ENCODE results near the gene COG5.

COG5 gene

DNA sequence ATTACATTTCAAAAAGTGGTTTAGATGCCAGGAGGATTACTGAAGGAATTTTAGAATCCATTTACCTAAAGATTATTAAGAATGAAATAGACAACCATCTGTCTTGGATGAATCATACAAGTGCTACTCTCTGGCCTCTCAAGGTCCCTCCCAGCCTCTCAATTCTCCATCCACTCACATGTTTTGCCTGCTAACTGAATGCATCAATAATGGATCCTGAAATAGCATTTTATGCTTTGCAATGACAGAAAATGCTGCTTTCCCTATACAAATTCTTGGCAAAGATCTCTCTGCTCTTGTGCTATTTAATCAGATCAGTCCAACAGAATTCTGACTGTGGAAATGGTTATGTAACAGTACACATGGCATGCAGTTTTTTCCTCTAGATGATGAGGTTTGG lies 326.9 kb downstream of the COG5 start:
- no peak for TF ChIP-seq HDGF (IDR thresholded peaks at IDR 0.05; ENCODE audit: borderline replicate concordance)
- no peak for TF ChIP-seq PKNOX1 (IDR thresholded peaks at IDR 0.05)
- no peak for TF ChIP-seq SUZ12 (IDR thresholded peaks at IDR 0.05)
- no peak for TF ChIP-seq FOXA1 (IDR thresholded peaks at IDR 0.05)
- TF ChIP-seq ELF4 (IDR thresholded peaks at IDR 0.05): no peak
- TF ChIP-seq BHLHE40 (IDR thresholded peaks at IDR 0.05; ENCODE audit: borderline replicate concordance): no peak
- no peak for TF ChIP-seq ARNT (IDR thresholded peaks at IDR 0.05)
- DNase-seq (ENCODE audit: extremely low spot score): no peak
- ChIA-PET CTCF (no interaction called here), POLR2A (no interaction called here)

DNA sequence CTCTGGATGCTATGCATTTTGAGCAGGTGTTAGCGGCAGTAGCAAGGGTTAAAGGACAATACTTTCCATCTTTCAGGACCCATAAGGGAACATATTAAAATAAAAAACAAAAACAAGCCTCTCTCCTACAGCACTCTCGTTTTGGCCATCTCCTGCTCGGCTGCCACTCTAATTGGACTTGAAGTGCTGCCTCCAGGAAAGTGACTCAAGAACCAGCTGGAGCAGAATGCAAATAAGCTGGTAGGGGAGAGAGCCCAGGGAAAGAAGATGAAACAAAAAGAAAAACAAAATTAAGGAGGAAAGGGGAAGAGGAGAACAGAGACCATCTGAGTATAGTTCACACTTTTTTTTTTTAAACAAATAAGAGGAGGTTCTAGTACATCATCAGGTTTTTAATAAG lies 329.3 kb downstream of the COG5 start:
- ChIA-PET POLR2A (no interaction called here), CTCF (no interaction called here)
- TF ChIP-seq ELF4 (IDR thresholded peaks at IDR 0.05): no peak
- TF ChIP-seq HDGF (IDR thresholded peaks at IDR 0.05; ENCODE audit: borderline replicate concordance): no peak
- no peak for TF ChIP-seq L3MBTL2 (conservative IDR thresholded peaks at IDR 0.05)
- no peak for TF ChIP-seq ZNF384 (IDR thresholded peaks at IDR 0.05)
- no peak for TF ChIP-seq ARNT (IDR thresholded peaks at IDR 0.05)
- TF ChIP-seq BHLHE40 (IDR thresholded peaks at IDR 0.05; ENCODE audit: borderline replicate concordance): no peak
- TF ChIP-seq SUZ12 (IDR thresholded peaks at IDR 0.05): no peak
- TF ChIP-seq CTBP1 (IDR thresholded peaks at IDR 0.05; ENCODE audit: borderline replicate concordance): no peak
- no peak for TF ChIP-seq FOXA1 (IDR thresholded peaks at IDR 0.05)
- no peak for TF ChIP-seq FOXM1 (IDR thresholded peaks at IDR 0.05; ENCODE audit: borderline replicate concordance)
- no peak for TF ChIP-seq SP1 (IDR thresholded peaks at IDR 0.05)
- TF ChIP-seq LEF1 (IDR thresholded peaks at IDR 0.05; ENCODE audit: borderline replicate concordance): no peak
- no peak for TF ChIP-seq PKNOX1 (IDR thresholded peaks at IDR 0.05)
- no peak for TF ChIP-seq TARDBP (IDR thresholded peaks at IDR 0.05)
- TF ChIP-seq NFRKB (IDR thresholded peaks at IDR 0.05): no peak
- TF ChIP-seq FOXK2 (IDR thresholded peaks at IDR 0.05): no peak
- DNase-seq (ENCODE audit: extremely low spot score): no peak

GRCh38 chr7:107233981-107234380 lies 329.7 kb downstream of the COG5 start:
- ChIA-PET POLR2A (no interaction called here), CTCF (no interaction called here)
- no peak for TF ChIP-seq ELF4 (IDR thresholded peaks at IDR 0.05)
- TF ChIP-seq FOXA1 (IDR thresholded peaks at IDR 0.05): no peak
- no peak for TF ChIP-seq SP1 (IDR thresholded peaks at IDR 0.05)
- TF ChIP-seq NFRKB (IDR thresholded peaks at IDR 0.05): no peak
- TF ChIP-seq FOXM1 (IDR thresholded peaks at IDR 0.05; ENCODE audit: borderline replicate concordance): no peak
- DNase-seq (ENCODE audit: extremely low spot score): no peak

GRCh38 chr7:107233174-107233573 lies 330.5 kb downstream of the COG5 start:
- ChIA-PET POLR2A (no interaction called here), CTCF (no interaction called here)
- DNase-seq (ENCODE audit: extremely low spot score): no peak
- TF ChIP-seq BHLHE40 (IDR thresholded peaks at IDR 0.05; ENCODE audit: borderline replicate concordance) (no peak), FOXK2 (IDR thresholded peaks at IDR 0.05) (no peak), TARDBP (IDR thresholded peaks at IDR 0.05) (no peak), FOXM1 (IDR thresholded peaks at IDR 0.05; ENCODE audit: borderline replicate concordance) (no peak), ARNT (IDR thresholded peaks at IDR 0.05) (no peak), HDGF (IDR thresholded peaks at IDR 0.05; ENCODE audit: borderline replicate concordance) (no peak), PKNOX1 (IDR thresholded peaks at IDR 0.05) (no peak), LEF1 (IDR thresholded peaks at IDR 0.05; ENCODE audit: borderline replicate concordance) (no peak), SUZ12 (IDR thresholded peaks at IDR 0.05) (no peak), ELF4 (IDR thresholded peaks at IDR 0.05) (no peak), ZNF384 (IDR thresholded peaks at IDR 0.05) (no peak), FOXA1 (IDR thresholded peaks at IDR 0.05) (no peak), L3MBTL2 (conservative IDR thresholded peaks at IDR 0.05) (no peak), SP1 (IDR thresholded peaks at IDR 0.05) (no peak), CTBP1 (IDR thresholded peaks at IDR 0.05; ENCODE audit: borderline replicate concordance) (no peak), NFRKB (IDR thresholded peaks at IDR 0.05) (no peak)

DNA sequence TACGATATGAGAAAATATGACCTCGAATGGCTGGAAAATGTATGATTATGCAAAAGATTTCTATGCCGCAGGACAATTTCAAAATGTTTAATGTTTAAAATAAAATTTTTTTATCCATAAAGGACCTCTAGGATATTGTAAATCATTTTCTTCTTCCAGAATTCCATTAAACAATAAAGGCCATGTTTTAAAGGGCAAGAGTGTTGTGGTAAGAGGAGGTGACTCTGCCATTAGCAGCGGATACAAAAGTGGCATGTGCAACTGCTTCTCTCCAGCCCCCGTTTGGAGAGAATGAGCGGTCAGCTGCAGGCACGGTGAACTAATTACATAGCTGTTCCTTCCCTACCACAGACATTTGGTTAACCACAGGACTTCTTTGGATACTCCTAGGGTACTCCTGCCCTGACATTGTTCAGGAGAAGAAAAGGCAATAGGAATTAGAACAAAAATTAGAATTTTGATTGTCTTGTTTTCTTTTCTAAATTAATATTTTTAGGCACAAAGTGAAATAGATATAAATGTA lies 331.1 kb downstream of the COG5 start:
- no peak for TF ChIP-seq ARNT (IDR thresholded peaks at IDR 0.05)
- TF ChIP-seq BHLHE40 (IDR thresholded peaks at IDR 0.05; ENCODE audit: borderline replicate concordance): no peak
- TF ChIP-seq LEF1 (IDR thresholded peaks at IDR 0.05; ENCODE audit: borderline replicate concordance): no peak
- no peak for TF ChIP-seq TARDBP (IDR thresholded peaks at IDR 0.05)
- TF ChIP-seq FOXA1 (IDR thresholded peaks at IDR 0.05): no peak
- no peak for TF ChIP-seq L3MBTL2 (conservative IDR thresholded peaks at IDR 0.05)
- no peak for TF ChIP-seq NFRKB (IDR thresholded peaks at IDR 0.05)
- TF ChIP-seq PKNOX1 (IDR thresholded peaks at IDR 0.05): no peak
- TF ChIP-seq SP1 (IDR thresholded peaks at IDR 0.05): no peak
- no peak for TF ChIP-seq SUZ12 (IDR thresholded peaks at IDR 0.05)
- TF ChIP-seq FOXM1 (IDR thresholded peaks at IDR 0.05; ENCODE audit: borderline replicate concordance): no peak
- TF ChIP-seq HDGF (IDR thresholded peaks at IDR 0.05; ENCODE audit: borderline replicate concordance): no peak
- no peak for TF ChIP-seq FOXK2 (IDR thresholded peaks at IDR 0.05)
- TF ChIP-seq ELF4 (IDR thresholded peaks at IDR 0.05): no peak
- no peak for TF ChIP-seq CTBP1 (IDR thresholded peaks at IDR 0.05; ENCODE audit: borderline replicate concordance)
- TF ChIP-seq ZNF384 (IDR thresholded peaks at IDR 0.05): no peak
- no peak for DNase-seq (ENCODE audit: extremely low spot score)
- CTCF ChIA-PET: no interaction called here
- POLR2A ChIA-PET: no interaction called here

GRCh38 chr7:107230334-107230733 lies 333.4 kb downstream of the COG5 start:
- CTCF ChIA-PET: no interaction called here
- TF ChIP-seq HDGF (IDR thresholded peaks at IDR 0.05; ENCODE audit: borderline replicate concordance): no peak
- TF ChIP-seq FOXA1 (IDR thresholded peaks at IDR 0.05): no peak
- TF ChIP-seq ARNT (IDR thresholded peaks at IDR 0.05): no peak
- no peak for TF ChIP-seq LEF1 (IDR thresholded peaks at IDR 0.05; ENCODE audit: borderline replicate concordance)
- TF ChIP-seq BHLHE40 (IDR thresholded peaks at IDR 0.05; ENCODE audit: borderline replicate concordance): no peak
- no peak for TF ChIP-seq FOXK2 (IDR thresholded peaks at IDR 0.05)
- TF ChIP-seq ZNF384 (IDR thresholded peaks at IDR 0.05): no peak
- TF ChIP-seq FOXM1 (IDR thresholded peaks at IDR 0.05; ENCODE audit: borderline replicate concordance): no peak
- no peak for TF ChIP-seq TARDBP (IDR thresholded peaks at IDR 0.05)
- no peak for TF ChIP-seq SUZ12 (IDR thresholded peaks at IDR 0.05)
- TF ChIP-seq L3MBTL2 (conservative IDR thresholded peaks at IDR 0.05): no peak
- TF ChIP-seq CTBP1 (IDR thresholded peaks at IDR 0.05; ENCODE audit: borderline replicate concordance): no peak
- no peak for TF ChIP-seq SP1 (IDR thresholded peaks at IDR 0.05)
- no peak for TF ChIP-seq NFRKB (IDR thresholded peaks at IDR 0.05)
- no peak for TF ChIP-seq PKNOX1 (IDR thresholded peaks at IDR 0.05)
- TF ChIP-seq ELF4 (IDR thresholded peaks at IDR 0.05): no peak
- no peak for DNase-seq (ENCODE audit: extremely low spot score)
- POLR2A ChIA-PET: no interaction called here

Measured in HEK293T (cell line).